AG04450 (cell line): ENCODE results near the gene ASCC2. TPM values are rescaled to one million over a fixed set of nuclear protein-coding genes. Genes with fewer than 3 reads are reported as not detected.

Source experiments
- CTCF ChIA-PET: fragments of 300-600, 350-600 bp; formaldehyde crosslinking; extraction: SDS; loops from one replicate; lab custom pipeline; 2022; ENCODE audit warnings: antibody characterized with exemption, inconsistent platforms; lab: Charles Lee
- POLR2A ChIA-PET: fragments of 350-600 bp; formaldehyde crosslinking; extraction: SDS; loops from one replicate; lab custom pipeline; 2021; ENCODE audit warnings: antibody characterized with exemption, inconsistent platforms; lab: Yijun Ruan, JAX
- DNase-seq: peaks from one replicate; pipeline ENCODE4 v3.0.0-alpha.2; 2011; ENCODE audit warnings: low read depth, low spot score
- H3K27ac ChIP-seq: one replicate; pipeline ENCODE4 v1.5.1; 2012; ENCODE audit warnings: low read depth, low read length, control low read depth
- H3K27me3 ChIP-seq: one replicate; pipeline ENCODE4 v1.6.0; 2012; ENCODE audit warnings: low read length; ENCODE audit not compliant: control insufficient read depth, insufficient read depth
- H3K4me3 ChIP-seq: 2 replicates; pipeline ENCODE4 v1.5.1; 2011; ENCODE audit warnings: mild to moderate bottlenecking, low read depth, low read length, control low read depth
- H3K9me3 ChIP-seq: 2 replicates; pipeline ENCODE4 v1.5.1; 2012; ENCODE audit warnings: low read length; ENCODE audit not compliant: control insufficient read depth, insufficient read depth
- CTCF ChIP-seq: IDR thresholded peaks from 2 replicates; pipeline ENCODE4 v1.5.1; 2011; ENCODE audit warnings: low read depth, low read length, control low read depth, inconsistent platforms
- polyA plus RNA-seq: library from polyadenylated mRNA; depleted of rRNA; stranded (reverse); fragments of >200 nt; gene quantifications from 2 replicates; pipeline ENCODE4 v1.2.3, GENCODE V29; 2011

ASCC2 gene
- polyA plus RNA-seq, 1 experiment = 45.9 TPM

- TF ChIP-seq CTCF = no peak
- Histone ChIP-seq H3K9me3 (no peaks in the 10 kb centered on the region), H3K4me3 (no peak overlapping the region), H3K27me3 (no peaks in the 10 kb centered on the region), H3K27ac (no peak overlapping the region)
- ChIA-PET CTCF (interaction anchor here (1.2 kb wide), 1 partner anchor 18 kb away, joined by 3 read pairs; no protein-coding TSS in a partner anchor), POLR2A (interaction anchor here (0.6 kb wide), 1 partner anchor 179 kb away, joined by 9 read pairs; no protein-coding TSS in a partner anchor)
- DNase-seq = no peak
Measured at GRCh38 chr22:29753808-29754657, 84.0 kb downstream of the ASCC2 start.

- Histone ChIP-seq H3K27me3 (no peaks in the 10 kb centered on the region), H3K27ac (no peak overlapping the region), H3K4me3 (no peak overlapping the region), H3K9me3 (no peaks in the 10 kb centered on the region)
- TF ChIP-seq CTCF = no peak
- ChIA-PET CTCF (no interaction called here), POLR2A (no interaction called here)
- no peak for DNase-seq
Measured at GRCh38 chr22:29751669-29752068, 86.4 kb downstream of the ASCC2 start.

GRCh38 chr22:29750559-29751538 lies 87.2 kb downstream of the ASCC2 start:
- H3K27me3 ChIP-seq = no peaks in the 10 kb centered on the region
- no peak overlapping the region for H3K27ac ChIP-seq
- no peak for DNase-seq
- ChIA-PET CTCF (interaction anchor here (0.5 kb wide), 1 partner anchor 339 kb away, joined by 4 read pairs; no protein-coding TSS in a partner anchor), POLR2A (no interaction called here)
- TF ChIP-seq CTCF = no peak
- no peaks in the 10 kb centered on the region for H3K9me3 ChIP-seq
- no peak overlapping the region for H3K4me3 ChIP-seq

GRCh38 chr22:29750029-29750428 lies 88.0 kb downstream of the ASCC2 start:
- no peak for TF ChIP-seq CTCF
- no peak for DNase-seq
- H3K27ac ChIP-seq = no peak overlapping the region
- no peaks in the 10 kb centered on the region for H3K27me3 ChIP-seq
- CTCF ChIA-PET = no interaction called here
- POLR2A ChIA-PET = no interaction called here
- no peak overlapping the region for H3K4me3 ChIP-seq
- no peaks in the 10 kb centered on the region for H3K9me3 ChIP-seq
